Peyer's patch (tissue), 4 donors: ENCODE measurements around the gene DPP9.

Source experiments
- POLR2A ChIP-seq, 2 donors: fragments of 450-650 bp; IDR thresholded peaks; one replicate each; pipeline ENCODE4 v1.5.1; 2017; ENCODE audit warnings: antibody characterized with exemption in 2 of 2, mild to moderate bottlenecking in 2 of 2, moderate library complexity in 2 of 2
- TF ChIP-seq, protein P1 (sequence below), 6 experiments: fragments of 450-650 bp in 4 of 6; fragments of 200-600 bp in 2 of 6; sonication (generic) in 1 of 6; IDR thresholded peaks; one replicate each; pipeline ENCODE4 v1.5.1; 2017 to 2019; ENCODE audit warnings: antibody characterized with exemption in 6 of 6, mild to moderate bottlenecking in 3 of 6, moderate library complexity in 1 of 6

DNA sequence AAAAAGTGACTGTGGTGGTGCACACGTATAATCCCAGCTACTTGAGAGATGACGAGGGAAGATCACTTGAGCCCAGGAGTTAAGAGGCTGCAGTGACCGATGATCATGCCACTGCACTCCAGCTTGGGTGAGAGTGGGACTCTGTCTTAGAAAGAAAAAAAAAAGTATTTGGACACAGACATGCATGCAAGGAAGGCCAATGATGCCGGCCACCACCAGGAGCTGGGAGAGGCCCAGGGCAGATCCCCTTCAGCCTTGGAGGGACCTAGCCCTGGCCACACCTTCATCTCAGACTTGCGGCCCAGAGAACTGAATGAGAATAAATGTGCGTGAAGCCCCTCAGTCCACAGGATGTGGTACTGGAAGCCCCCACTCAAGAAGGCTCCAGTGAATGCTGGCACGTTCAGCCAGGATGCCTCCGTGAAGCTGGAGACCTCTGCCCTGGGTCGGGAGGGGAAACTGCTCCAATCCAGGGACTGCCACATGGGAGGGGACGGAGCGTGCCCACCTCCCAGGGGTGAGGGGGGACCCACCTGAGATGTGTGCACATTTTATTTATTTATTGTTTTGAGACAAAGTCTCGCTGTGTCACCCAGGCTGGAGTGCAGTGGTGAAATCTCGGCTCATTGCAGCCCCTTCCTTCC is 69.7 kb downstream of the DPP9 start:
- TF ChIP-seq, protein P1, sequence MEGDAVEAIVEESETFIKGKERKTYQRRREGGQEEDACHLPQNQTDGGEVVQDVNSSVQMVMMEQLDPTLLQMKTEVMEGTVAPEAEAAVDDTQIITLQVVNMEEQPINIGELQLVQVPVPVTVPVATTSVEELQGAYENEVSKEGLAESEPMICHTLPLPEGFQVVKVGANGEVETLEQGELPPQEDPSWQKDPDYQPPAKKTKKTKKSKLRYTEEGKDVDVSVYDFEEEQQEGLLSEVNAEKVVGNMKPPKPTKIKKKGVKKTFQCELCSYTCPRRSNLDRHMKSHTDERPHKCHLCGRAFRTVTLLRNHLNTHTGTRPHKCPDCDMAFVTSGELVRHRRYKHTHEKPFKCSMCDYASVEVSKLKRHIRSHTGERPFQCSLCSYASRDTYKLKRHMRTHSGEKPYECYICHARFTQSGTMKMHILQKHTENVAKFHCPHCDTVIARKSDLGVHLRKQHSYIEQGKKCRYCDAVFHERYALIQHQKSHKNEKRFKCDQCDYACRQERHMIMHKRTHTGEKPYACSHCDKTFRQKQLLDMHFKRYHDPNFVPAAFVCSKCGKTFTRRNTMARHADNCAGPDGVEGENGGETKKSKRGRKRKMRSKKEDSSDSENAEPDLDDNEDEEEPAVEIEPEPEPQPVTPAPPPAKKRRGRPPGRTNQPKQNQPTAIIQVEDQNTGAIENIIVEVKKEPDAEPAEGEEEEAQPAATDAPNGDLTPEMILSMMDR (IDR thresholded peaks at IDR 0.05), result no peak
- TF ChIP-seq POLR2A (IDR thresholded peaks at IDR 0.05), result no peak
